Inferior parietal cortex (tissue), 1 donor: ENCODE results near the gene LRRC4B.

Source experiments
- DNase-seq: peaks from one replicate; pipeline ENCODE4 v3.0.0-alpha.2; 2016; ENCODE audit errors: extremely low spot score

Gene LRRC4B

DNA sequence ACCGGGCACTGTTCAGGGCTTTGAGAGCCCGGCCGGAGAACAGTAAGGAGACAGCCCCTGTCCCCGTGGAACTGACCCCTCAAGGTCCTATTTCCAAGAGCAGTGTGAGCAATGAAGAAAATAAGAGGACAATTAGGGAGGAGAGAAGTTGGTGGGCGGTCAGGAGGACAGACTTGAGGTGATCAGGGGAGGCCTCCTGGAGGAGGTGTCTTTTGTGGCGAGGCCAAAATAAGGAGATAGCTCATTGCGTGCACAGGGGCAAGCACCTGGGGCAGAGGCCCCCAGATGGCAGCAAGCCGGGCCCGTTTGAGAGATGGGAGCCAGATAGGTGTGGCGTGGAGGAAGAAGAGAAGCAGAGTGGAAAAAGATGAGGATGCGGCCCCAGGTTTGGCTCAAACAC is 2.8 kb upstream of the LRRC4B start:
- no peak for DNase-seq

DNA sequence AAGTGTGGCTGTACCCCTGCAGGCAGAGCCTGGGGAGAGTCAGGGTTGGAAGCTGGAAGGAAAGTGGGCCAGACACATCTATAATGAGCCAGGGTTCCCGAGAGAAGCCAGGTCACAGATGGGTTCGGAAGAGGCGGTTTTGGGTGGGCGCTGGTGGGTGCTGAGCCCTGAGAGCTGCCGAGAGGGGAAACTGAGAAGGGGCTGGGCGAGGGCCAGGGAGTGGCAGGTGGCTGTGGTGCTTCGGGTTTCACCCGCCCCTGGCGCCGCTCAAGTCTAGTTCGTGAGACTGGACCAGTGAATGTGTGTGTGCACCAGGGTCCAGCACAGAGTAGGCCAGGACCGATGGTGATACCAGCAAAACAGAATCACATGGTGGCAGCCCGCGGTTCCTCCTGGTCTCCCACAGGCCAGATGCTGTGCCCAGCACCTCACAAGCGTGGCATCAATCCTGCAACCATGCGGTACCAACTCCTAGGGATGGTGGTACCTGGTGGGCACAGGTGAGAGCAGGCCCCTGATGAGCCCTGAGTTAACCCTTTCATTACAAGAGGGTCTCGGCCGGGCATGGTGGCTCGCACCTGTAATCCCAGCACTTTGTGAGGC is 1.8 kb upstream of the LRRC4B start:
- no peak for DNase-seq

DNA sequence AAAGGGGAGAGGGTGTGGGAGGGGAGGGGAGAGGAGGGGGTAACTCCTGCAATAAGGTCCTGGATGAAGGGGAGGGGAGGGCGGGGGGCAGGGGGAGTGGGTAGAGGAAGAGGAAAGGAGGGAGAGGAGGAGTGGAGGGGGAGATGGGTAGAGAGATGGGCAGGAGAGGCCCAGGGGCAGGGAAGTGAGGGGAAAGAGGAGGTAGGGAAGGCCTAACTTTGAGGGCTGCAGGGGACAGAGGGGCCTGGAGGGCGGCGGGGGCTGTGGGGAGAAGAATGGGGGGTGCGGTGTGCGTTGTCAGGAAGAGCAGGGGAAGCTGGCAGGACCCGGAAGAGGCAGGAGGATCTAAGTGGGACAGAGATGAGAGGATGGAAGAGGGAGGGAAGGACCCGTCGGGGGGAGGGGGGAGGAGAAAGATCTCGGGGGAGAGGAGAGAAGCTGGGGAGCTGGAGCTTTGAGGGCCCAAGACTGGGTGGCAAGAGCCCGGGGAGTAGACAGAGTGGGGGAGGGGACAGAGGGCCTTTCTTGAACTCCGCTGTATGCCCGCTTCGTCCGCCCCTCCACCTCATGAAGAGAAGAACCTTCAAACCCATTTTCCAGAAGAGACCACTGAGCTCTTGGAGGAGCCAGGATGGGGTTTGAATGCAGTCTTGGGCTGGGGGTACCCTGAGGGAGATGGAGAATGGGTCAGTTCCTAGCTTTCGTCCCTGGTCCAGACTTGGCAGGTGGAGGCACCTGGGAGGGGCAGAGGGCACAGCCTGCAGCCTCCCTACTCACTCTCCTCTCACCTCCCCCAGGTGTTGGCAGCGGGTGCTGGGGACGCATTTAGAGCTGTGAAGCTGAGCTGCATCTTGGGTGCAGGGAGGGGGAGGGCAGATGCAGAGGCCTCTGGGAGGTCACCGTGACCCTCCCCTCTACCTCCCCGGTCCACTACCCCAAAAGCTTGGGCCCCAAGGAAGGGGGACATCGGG is 778 bp upstream of the LRRC4B start:
- DNase-seq = no peak

DNA sequence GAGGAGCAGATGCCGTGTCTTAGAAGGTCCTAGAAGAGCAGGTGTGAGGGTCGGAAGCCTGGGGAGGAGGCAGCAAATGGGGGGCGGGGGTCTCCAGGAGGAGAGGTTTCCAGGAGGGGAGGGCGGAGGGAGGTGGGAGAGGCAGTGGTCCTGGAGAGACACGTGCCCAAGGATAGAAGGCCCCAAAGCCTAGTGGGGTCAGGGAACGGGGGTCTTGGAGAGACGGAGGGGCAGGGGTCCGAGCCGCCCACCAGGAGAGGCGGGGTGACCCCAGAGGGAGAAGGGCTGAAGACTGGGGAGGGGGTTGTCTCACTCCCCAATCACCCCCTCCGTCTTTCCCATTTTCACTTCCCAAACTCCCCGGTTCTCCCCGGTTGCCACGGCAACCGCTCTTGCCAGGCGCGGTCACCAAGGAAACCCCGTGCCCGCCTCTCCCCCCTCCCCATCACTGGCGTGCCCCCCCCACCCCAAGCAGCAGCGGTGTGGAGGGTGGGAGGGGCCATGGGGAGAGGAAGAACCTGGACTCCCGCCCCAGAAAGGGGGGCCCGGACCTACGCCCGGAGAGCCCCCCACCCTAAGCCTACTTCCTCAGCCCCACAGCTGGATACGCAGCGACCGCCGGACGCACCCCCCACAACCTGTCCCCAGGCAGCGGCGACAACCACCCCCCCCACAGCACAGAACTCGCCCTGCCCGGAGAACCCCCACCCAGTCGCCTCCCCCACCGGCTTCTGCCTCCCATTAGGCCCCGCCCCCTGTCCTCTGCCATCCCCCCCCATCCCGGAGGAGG is 988 bp downstream of the LRRC4B start:
- DNase-seq = no peak

DNA sequence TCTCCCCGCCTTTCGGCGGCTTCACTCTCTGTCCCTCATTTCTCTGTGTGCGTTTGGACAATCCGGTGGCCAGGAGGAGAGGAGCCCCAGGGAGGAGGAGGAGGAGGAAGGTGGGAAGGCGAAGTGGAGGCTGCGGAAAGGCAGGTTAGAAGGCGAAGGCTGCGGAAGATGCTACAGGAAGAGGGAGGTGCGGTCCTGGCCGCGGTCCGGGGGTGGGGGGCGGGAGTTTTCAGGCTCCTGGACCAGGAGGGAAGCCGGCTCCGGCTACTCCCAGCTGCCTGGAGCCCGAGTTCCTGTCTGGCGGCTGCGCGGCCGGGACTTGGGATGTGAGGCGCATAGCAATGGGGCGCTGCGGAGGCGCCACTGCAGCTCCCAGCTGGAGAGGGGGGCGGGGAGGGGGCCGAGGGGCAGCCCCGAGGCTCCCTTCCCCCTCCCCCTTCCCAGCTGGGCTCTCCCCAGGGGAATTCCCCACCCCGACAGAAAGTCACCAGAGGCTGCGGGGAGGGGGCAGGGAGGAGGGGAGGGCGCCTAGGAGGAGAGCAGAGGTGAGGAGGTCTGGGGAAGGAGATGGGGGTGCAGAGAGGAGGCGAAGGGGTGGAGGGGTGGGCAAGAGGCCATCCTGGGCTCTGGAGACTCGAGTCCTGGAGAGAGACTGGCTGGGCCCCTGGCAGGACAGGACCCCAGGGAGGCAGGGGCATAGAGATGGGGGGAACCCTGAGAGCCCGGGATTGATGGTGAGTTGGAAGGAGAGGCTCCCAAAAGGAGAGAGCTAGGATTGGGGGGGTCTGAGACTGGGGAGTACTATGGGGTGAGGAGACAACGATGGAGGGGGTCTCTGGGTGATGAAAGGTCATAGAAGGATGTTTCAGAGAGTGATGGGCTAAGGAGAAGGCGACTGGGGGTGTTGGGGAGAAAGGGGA is 2.0 kb downstream of the LRRC4B start:
- DNase-seq = no peak

DNA sequence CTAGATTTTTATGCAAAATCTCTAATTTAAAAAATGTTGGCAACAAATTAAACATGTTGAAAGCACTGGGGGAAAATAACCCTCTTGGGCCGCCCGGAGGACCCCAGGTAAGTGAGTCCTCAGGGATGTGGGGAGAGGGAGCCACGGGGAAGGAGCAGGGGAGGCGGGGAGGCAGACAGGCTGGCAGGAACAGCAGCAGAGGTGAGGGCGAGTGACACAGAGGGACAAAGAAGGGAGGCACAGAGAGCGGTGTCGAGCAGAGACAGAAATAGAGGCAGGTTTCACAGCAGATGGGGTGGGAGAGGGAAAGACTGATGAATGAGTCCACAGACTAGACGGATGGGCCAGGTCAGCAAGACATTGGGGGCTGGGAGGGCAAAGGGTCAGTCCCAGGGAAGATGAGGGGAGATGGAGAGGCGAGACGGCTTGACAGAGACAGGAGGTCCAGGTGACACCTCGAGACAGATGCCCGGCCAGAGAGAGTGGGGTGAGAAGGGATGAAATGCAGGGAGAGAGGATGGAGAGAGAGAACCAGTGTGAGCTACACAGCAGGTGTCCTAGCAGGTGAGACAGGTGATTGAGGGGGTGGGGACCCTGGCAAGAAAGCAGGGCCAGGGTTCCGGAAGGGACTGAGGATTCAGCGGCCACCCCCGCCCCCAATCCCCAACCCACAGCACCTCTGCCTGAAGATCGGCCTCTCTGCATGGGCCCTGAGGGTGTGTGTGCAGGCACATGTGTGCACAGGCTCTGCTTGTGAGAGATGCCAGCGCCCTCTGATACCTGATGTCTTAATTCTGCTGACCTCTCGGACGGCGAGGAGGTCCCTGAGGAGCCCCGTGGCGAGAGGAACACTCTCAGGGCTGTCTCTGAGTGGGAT is 3.8 kb downstream of the LRRC4B start:
- DNase-seq = no peak

DNA sequence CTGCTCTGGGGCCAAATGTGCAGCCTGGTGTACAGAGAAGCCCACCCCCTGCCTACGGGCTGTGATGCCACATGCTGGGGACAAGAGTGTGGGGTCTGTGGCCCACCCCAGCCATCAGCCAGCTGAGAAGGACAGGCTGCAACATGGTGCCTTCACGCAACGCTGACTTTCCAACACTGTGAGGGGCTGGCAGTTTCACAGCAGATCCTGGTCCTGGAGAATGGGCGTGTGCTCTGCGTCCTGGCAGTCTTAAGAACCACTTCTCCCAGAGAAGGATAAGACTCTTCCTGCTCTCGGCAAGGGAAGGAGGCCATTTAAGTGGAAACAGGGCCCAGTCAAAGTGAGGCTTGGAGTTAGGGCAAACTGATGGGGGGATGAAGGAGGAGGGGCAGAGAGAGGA is 4.6 kb downstream of the LRRC4B start:
- no peak for DNase-seq

DNA sequence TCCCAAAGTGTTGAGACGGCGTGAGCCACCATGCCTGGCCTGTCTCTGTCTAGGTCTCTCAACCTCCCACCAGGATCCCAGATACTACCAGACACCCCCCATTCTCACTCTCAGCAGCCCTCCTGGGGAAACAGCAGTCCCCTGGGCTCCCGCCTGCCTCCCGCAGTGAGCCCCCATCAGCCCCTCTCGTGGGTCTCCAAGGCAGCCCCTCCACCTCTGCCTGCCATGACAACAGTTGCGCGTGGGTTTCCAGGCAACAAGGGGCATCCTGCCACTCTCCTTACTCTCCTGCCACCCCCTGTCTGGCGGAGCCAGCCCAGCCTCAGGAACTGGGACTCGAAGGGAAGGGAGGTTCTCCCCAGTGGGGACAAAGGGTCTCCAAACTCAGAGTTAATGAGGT is 5.2 kb downstream of the LRRC4B start:
- no peak for DNase-seq

DNA sequence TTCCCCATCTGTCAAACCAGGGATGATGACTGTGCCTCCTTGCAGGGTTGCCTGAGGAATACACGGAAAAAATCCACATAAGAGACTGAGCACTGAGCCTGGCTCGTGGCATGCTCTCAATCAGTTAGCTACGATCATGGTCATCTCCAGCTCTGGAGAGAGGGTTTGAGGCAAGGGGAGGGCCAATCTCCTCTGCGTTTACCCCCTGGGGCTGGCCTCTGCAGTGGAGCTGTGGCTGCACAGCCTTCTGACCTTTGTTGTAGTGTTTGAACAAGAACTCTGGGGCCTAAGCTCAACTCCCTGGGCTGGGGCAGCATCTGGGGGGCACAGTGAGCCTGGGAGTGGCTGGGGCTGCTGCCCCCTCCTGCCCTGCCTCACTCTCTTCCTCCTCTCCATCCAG is 5.9 kb downstream of the LRRC4B start:
- DNase-seq = no peak

DNA sequence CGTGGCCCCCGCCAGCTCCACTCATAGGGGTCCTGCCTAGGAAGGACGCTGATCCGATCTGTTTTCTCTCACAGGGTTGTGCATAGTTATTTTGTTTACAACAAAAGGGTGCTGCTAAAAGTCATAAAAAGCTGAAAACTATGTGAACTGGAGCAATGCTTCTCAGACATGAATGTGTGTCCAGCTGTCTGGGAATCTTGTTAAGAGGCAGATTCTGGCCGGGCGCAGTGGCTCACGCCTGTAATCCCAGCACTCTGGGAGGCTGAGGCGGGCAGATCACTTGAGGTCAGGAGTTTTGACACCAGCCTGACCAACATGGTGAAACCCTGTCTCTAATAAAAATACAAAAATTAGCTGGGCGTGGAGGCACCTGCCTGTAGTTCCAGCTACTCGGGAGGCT is 8.6 kb downstream of the LRRC4B start:
- DNase-seq = no peak

DNA sequence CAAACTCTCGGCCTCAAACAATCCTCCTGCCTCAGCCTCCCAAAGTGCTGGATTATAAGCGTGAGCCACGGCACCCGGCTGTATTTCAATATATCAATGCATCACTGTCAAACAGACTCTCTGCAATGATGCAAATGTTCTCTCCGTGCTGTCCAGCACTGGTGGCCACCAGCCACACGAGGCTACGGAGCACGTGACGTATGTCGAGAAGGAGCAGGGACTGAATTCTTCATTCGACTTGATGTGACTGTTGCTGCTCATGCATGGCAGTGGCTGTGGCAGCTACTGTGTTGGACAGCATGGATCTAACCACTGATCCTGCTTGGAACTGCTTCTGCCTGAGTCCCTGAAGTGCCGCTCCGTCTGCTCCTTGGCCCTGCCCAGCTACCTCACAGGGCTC is 9.8 kb downstream of the LRRC4B start:
- no peak for DNase-seq

DNA sequence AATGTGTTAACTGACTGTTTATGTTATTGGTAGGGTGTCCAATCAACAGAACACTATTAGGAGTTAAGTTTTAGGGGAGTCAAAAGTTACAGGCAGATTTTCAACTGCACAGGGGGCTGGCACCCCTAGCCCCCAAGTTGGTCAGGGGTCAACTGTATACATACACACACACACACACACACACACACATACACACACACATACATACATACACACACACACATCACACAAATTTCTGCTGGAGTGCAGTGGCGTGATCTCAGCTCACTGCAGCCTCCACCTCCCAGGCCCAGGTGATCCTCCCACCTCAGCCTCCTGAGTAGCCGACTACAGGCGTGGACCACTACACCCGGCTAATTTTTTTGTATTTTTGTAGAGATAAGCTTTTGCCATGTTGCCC is 10.2 kb downstream of the LRRC4B start:
- no peak for DNase-seq

DNA sequence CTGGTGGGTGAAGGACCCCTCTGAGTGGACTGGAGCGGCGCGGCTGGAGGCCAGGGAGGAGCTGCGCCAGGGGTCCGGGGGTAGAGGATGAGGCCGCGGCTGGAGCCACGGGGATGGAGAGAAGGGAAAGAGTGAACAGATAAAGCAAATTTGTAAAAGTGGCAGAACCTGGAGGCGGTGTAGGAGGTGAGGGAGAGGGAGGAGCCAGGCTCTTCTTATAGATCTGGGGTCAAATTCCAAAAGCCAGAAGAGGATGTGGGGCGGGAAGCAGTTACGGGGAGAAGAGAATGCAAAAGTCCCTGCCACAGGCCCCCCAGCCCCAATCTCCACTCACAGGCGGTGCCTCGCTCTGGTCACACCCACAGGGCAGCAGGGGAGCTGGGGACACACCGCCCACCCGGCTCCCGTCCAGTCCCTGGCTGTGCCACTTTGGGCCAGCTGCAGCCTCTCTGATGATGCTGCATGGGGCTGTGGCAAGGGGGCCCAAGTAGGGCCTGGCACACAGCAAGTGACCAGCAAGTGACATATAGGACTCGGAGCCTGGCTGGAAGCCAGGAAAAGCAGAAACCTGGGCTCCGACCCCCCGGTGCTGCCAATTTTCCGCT is 11.1 kb downstream of the LRRC4B start:
- DNase-seq = no peak

DNA sequence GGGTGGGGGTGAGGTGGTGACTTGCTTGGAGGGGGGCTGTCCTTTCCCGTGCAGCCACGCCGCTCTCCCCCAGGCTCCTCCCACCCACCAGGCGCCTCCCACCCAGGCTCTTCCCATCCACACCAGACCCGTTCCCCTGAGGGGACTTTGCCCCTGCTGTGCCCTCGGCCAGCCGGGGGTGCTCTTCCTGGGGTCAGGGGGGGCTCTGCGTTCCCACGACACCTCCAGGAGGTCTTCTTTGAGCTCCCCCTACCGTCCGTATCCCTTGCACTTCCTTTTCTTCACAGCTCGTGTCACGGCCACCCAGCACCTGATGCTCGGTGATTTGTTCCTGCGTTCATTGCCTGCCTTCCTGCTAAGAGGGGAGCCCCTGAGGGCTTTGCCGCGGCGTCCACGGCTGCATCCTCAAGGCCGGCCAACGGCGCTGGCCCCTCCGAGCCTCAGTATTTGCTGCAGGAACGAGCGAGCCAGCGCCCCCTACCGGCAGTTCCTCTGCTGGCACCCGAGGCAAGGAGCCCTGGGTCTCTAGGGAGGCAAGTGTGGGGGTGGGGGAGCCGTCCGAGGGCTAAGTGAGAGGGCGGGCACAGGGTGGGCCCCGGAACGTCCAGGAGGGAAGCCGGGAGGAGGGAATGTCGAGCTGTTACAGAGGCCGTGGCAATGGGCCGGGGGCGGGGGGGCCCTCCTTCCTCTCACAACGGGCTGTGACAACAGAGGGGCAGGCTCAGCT is 11.8 kb downstream of the LRRC4B start:
- peak; percentile 74 for DNase-seq

DNA sequence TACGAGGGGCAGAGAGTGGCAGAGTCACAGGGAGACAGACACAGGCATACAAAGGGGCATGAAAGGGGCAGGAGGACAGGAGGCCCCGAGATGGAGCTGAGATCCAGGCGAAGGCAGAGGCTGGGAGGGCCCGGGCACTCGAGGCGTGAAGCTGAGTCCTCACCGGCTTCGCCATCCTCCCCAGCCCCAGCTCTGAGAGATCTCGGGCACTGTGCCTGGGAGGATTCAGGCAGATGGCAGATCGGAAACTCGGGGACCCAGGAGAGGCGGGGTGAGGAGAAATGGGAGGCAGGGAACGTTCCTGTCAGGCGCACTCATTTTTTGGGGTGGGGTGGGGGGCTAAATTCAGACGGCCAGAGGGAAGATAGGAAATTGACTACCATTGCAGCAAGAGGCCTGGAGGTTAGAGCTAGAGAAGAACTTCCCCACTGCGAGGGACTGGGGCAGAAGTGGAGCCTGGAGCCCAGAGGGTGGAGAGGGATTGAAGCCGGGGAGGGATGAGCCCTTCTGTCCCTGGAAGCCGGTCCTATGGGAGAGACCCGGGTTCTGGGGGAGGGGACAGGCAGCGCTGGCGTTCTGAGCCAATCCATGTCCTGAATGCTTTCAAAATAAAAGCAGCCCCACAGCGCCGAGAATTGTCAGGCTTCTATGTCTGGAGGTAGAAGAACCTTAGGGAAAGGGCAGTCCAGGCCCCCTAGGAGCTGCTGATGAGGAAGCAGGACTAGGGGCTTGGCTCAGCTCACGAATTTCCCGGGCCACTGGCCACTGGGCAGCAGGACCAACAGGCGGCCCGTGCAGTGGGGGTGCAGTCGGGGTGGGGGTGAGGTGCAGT is 12.6 kb downstream of the LRRC4B start:
- no peak for DNase-seq

DNA sequence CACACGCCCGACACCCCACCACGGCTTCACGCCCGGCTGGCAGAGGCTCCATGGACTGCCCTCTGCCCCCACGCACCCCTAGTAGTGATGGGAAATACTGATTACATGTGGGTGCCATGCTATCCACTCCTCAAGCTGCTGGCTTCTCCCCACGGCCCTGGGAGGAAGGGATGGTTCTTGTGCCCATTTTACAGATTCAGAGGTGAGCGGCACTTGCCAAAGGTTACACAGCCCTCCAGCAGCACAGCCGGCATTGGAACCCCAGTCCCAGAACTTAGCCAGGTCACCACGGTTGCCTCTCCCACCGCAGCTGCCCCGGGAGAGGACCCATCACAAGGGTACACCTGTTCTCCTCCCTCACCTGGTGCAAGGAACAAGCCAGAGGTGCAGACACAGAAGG is 13.2 kb downstream of the LRRC4B start:
- no peak for DNase-seq

DNA sequence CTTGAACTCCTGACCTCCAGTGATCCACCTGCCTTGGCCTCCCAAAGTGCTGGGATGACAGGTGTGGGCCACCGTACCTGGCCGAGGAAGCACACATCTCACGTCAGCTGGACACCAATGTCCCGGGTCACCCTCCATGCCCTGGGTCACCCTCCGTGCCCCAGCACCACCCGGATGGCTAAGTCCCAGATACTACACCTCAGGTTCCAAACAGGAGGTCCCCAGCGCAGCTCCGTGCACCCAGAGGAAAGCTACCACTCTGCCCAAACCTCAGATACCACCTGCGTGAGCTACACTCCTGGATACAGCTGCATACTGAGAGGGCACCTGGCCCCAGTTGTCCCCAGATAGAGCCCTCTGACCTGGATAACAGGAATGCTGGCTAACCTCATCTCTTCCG is 14.0 kb downstream of the LRRC4B start:
- no peak for DNase-seq

DNA sequence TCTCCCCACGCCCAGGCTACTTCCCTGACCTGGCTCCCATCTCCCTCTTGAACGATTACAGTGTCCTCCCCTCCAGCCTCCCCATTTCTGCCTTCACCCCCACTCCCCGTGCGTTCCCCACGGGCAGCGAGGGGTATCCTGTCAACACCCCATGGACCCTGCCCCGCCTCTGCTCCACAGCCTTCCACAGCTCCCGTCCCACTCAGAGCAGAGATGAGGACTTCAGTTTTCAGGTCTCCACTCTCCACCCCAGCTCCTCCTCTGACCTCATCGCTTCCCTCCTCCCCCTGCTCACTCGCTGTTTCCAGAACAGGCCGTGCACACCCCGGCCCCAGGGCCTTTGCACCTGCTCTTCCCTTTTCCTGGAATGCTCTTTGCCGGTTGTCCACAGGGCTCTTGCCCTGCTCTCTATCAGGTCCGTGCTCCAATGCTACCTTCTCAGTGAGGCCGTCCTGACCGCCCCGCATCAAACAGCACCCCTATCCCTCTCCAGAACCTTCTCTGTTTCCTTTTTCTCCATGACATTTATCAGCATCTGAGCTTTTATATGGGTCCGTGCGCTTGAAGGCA is 15.0 kb downstream of the LRRC4B start:
- no peak for DNase-seq
